AG10803 (cell line): ENCODE results near the gene HIRA.

Experiments used
- DNase-seq: peaks from one replicate; pipeline ENCODE4 v3.0.0; 2010; ENCODE audit warnings: low read depth
- H3K4me3 ChIP-seq: 2 replicates; pipeline ENCODE4 v1.5.1; 2011; ENCODE audit warnings: mild to moderate bottlenecking, low read length, control low read depth
- CTCF ChIP-seq: conservative IDR thresholded peaks from 2 replicates; pipeline ENCODE4 v1.5.1; 2011; ENCODE audit warnings: mild to moderate bottlenecking, low read length, control low read depth, inconsistent platforms

HIRA gene

GRCh38 chr22:19478045-19478900 lies 46.7 kb upstream of the HIRA start:
- H3K4me3 ChIP-seq: peak overlapping the region; percentile 97
- no peak for DNase-seq
- no peak for TF ChIP-seq CTCF

GRCh38 chr22:19477321-19478044 lies 46.0 kb upstream of the HIRA start:
- TF ChIP-seq CTCF: peak; percentile 50
- peak overlapping the region; percentile 97 for H3K4me3 ChIP-seq
- DNase-seq: peak; percentile 35

GRCh38 chr22:19476023-19476422 lies 44.5 kb upstream of the HIRA start:
- no peak for TF ChIP-seq CTCF
- H3K4me3 ChIP-seq: no peak overlapping the region
- no peak for DNase-seq

- DNase-seq: no peak
- 0 out of 2 replicates have a peak, but pooled peaks have one; percentile 6 for TF ChIP-seq CTCF
- H3K4me3 ChIP-seq: no peak overlapping the region
Observed at GRCh38 chr22:19473578-19473977, 42.0 kb upstream of the HIRA start.

- DNase-seq: no peak
- no peak for TF ChIP-seq CTCF
- no peak overlapping the region for H3K4me3 ChIP-seq
Observed at GRCh38 chr22:19472233-19472632, 40.7 kb upstream of the HIRA start.

GRCh38 chr22:19471572-19471971 lies 40.0 kb upstream of the HIRA start:
- no peak overlapping the region for H3K4me3 ChIP-seq
- no peak for TF ChIP-seq CTCF
- DNase-seq: no peak
